ENCODE measurements around the gene CFAP221.

Gene CFAP221

DNA sequence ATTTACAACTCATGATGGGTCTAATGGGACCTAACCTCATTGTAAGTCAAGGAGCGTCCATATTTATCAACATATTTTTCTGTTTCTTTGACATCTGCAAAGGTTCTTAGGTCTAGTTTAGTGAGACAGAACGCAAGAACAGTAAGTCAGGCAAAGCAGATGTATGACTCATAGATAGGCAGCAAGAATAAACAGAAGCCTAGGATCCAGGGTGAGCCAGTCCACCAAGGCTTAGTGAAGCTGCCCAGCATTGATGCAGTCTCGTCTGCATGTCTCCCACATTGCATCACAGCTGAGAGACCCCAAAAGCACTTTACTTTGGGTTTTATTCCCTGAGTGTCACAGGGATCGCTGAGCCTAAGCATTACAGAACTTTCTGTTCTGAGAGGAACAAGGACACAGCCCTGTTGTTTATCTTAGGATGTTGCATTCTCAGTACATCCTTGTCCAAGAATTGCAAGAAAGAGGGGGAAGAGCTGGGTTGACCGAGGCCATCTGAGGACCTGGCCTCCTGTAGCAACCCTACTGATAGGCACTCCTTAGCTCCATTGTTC, 105.2 kb downstream of the CFAP221 start:
- TF ChIP-seq POLR2AphosphoS5 (IDR thresholded peaks at IDR 0.05; ENCODE audit: low read depth, low read length) (no peak), TAF1 (IDR thresholded peaks at IDR 0.05; ENCODE audit: borderline replicate concordance, insufficient read depth, low read length) (no peak), SIN3A (IDR thresholded peaks at IDR 0.05; ENCODE audit: borderline replicate concordance, insufficient read depth, low read length) (no peak), FOXP2 (optimal IDR thresholded peaks at IDR 0.05; ENCODE audit: borderline replicate concordance, extremely low read depth, extremely low read length, insufficient read depth) (no peak)
- TF ChIP-seq, protein P1, sequence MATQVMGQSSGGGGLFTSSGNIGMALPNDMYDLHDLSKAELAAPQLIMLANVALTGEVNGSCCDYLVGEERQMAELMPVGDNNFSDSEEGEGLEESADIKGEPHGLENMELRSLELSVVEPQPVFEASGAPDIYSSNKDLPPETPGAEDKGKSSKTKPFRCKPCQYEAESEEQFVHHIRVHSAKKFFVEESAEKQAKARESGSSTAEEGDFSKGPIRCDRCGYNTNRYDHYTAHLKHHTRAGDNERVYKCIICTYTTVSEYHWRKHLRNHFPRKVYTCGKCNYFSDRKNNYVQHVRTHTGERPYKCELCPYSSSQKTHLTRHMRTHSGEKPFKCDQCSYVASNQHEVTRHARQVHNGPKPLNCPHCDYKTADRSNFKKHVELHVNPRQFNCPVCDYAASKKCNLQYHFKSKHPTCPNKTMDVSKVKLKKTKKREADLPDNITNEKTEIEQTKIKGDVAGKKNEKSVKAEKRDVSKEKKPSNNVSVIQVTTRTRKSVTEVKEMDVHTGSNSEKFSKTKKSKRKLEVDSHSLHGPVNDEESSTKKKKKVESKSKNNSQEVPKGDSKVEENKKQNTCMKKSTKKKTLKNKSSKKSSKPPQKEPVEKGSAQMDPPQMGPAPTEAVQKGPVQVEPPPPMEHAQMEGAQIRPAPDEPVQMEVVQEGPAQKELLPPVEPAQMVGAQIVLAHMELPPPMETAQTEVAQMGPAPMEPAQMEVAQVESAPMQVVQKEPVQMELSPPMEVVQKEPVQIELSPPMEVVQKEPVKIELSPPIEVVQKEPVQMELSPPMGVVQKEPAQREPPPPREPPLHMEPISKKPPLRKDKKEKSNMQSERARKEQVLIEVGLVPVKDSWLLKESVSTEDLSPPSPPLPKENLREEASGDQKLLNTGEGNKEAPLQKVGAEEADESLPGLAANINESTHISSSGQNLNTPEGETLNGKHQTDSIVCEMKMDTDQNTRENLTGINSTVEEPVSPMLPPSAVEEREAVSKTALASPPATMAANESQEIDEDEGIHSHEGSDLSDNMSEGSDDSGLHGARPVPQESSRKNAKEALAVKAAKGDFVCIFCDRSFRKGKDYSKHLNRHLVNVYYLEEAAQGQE (IDR thresholded peaks at IDR 0.05; ENCODE audit: insufficient read depth in 1 of 2, low read depth in 2 of 2, low read length in 2 of 2), result no peak

DNA sequence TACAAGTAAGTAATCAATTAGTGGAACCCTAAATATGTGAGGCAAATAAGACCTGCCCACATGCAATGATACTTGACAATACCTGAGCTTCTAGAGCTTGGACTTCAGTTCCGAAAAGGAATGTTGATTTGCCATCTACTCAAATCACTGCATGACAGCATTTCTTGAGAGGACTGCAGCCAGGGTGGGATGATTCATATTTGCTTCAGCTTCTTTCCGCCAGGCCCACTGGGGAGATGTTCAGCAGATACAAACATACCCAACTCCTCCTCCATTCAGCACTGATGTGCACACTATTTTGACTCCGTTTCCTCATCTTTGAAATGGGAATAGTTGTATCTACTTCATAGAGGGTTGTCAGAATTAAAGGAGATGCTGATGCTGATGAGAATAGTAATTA, 106.0 kb downstream of the CFAP221 start:
- TF ChIP-seq FOXP2 (optimal IDR thresholded peaks at IDR 0.05; ENCODE audit: borderline replicate concordance, extremely low read depth, extremely low read length, insufficient read depth), result no peak
- TF ChIP-seq, protein P1 (IDR thresholded peaks at IDR 0.05; ENCODE audit: insufficient read depth in 1 of 2, low read depth in 2 of 2, low read length in 2 of 2), result no peak

DNA sequence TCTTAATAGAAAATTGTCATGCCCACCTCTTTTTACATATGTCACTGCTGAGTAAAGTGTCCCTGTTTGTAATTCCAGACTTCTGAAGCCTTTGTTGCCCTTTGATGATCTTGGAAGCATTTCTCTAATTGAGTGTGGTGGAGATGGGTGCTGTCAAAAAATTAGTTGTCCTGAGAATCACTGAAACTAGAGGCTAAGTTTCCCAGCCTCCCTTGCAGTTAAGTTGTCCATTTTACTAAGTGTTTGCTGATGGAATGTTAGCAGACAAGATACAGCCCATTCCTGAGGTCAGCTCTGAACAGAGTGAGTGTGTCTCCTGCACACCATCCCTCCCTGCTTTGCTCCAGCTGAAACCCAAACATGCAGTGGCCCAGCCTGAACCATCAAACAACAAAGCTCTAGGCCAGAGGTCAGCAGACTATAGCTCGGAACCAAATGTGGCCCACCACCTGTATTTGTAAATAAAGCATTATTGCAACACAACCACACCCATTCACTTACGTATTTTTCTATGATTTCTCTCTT, 106.7 kb downstream of the CFAP221 start:
- TF ChIP-seq POLR2AphosphoS5 (IDR thresholded peaks at IDR 0.05; ENCODE audit: low read depth, low read length) (no peak), TAF1 (IDR thresholded peaks at IDR 0.05; ENCODE audit: borderline replicate concordance, insufficient read depth, low read length) (no peak)
- TF ChIP-seq, protein P1 (IDR thresholded peaks at IDR 0.05; ENCODE audit: insufficient read depth in 1 of 2, low read depth in 2 of 2, low read length in 2 of 2), result no peak

DNA sequence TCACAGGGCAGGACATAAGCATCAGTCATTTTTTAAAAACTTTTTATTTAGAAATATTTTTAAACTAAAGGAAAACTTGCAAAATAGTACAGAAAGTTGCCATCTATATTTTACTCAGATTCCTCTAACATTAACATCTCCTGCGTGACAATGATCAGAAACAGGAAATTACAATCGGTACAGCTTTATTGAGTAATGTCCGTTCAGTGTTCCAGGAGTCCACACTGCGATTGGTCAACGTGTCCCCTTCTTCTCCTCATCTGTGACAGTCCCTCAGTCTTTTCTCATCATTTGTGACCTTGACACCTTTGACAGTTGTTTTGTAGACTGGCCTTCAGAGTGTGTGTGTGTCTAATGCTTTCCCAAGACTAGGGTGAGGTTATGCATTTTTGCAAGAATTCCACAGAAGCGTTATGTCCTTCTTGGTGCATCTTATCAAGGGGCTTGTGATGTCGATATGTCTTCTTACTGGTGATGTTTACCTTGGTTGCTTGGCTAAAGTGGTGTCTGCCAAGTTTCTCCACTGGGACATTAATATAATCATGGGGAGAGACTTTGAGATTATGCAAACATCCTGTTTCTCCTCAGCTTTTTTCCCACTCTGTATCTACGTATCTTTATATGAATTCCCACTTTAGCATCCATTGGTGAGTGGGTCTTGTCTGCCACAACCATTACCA, 113.4 kb downstream of the CFAP221 start:
- TF ChIP-seq POLR2AphosphoS5 (IDR thresholded peaks at IDR 0.05; ENCODE audit: low read depth, low read length) (no peak), SIN3A (IDR thresholded peaks at IDR 0.05; ENCODE audit: borderline replicate concordance, insufficient read depth, low read length) (no peak), FOXP2 (optimal IDR thresholded peaks at IDR 0.05; ENCODE audit: borderline replicate concordance, extremely low read depth, extremely low read length, insufficient read depth) (no peak), TAF1 (IDR thresholded peaks at IDR 0.05; ENCODE audit: borderline replicate concordance, insufficient read depth, low read length) (no peak)
- TF ChIP-seq, protein P1 (IDR thresholded peaks at IDR 0.05; ENCODE audit: insufficient read depth in 1 of 2, low read depth in 2 of 2, low read length in 2 of 2), result no peak

Measured in PFSK-1 (cell line).